MG63 (cell line): ENCODE data around the gene OGN. TPM values are rescaled to one million over a fixed set of nuclear protein-coding genes. Genes with fewer than 3 reads are reported as not detected.

Source experiments
- DNase-seq: peaks from one replicate; pipeline ENCODE4 v3.0.0-alpha.2; 2020
- H3K27me3 ChIP-seq: fragments of 250-450 bp; sonication (Bioruptor Pico); 2 replicates; pipeline ENCODE4 v1.5.1; 2020; ENCODE audit warnings: mild to moderate bottlenecking, moderate library complexity
- H3K36me3 ChIP-seq: fragments of 250-450 bp; sonication (Bioruptor Pico); 2 replicates; pipeline ENCODE4 v1.5.1; 2020; ENCODE audit warnings: mild to moderate bottlenecking, moderate library complexity
- H3K4me3 ChIP-seq: fragments of 250-450 bp; sonication (Bioruptor Pico); 2 replicates; pipeline ENCODE4 v1.5.1; 2020; ENCODE audit warnings: mild to moderate bottlenecking, moderate library complexity
- H3K9me3 ChIP-seq: fragments of 250-450 bp; sonication (Bioruptor Pico); 2 replicates; pipeline ENCODE4 v1.5.1; 2020; ENCODE audit warnings: mild to moderate bottlenecking, moderate library complexity
- total RNA-seq: library from RNA; depleted of rRNA; stranded (reverse); fragments of >200 nt; shearing (Covaris generic); gene quantifications from 2 replicates; pipeline ENCODE4 v1.2.3, GENCODE V29; 2014; ENCODE audit warnings: low replicate concordance

OGN gene
- total RNA-seq, 1 experiment from 2014 or later = 0.33 TPM

GRCh38 chr9:92378865-92379560 lies 25.4 kb downstream of the OGN start:
- H3K36me3 ChIP-seq = no peaks in the 10 kb centered on the region

GRCh38 chr9:92377876-92378275 lies 26.5 kb downstream of the OGN start:
- no peak for DNase-seq
- Histone ChIP-seq H3K9me3 (no peaks in the 10 kb centered on the region; the same call in 1 of the 2 replicates), H3K27me3 (no peaks in the 10 kb centered on the region), H3K4me3 (no peak overlapping the region), H3K36me3 (peaks cover 5% of the 10 kb centered on the region; the same call in 1 of the 2 replicates)

More at GRCh38 chr9:92378865-92379560, 25.4 kb downstream of the OGN start:
- no peak for DNase-seq
- no peaks in the 10 kb centered on the region for H3K27me3 ChIP-seq
- no peaks in the 10 kb centered on the region for H3K9me3 ChIP-seq
- H3K4me3 ChIP-seq = no peak overlapping the region

GRCh38 chr9:92373167-92373566 lies 31.2 kb downstream of the OGN start:
- Histone ChIP-seq H3K36me3 (peaks cover 5% of the 10 kb centered on the region; the same call in 1 of the 2 replicates), H3K4me3 (no peak overlapping the region), H3K9me3 (no peaks in the 10 kb centered on the region; the same call in 1 of the 2 replicates), H3K27me3 (no peaks in the 10 kb centered on the region)
- DNase-seq = no peak

GRCh38 chr9:92369075-92369474 lies 35.3 kb downstream of the OGN start:
- DNase-seq = no peak
- no peak overlapping the region for H3K4me3 ChIP-seq
- H3K36me3 ChIP-seq = peaks cover 10% of the 10 kb centered on the region
- no peaks in the 10 kb centered on the region; the same call in 1 of the 2 replicates for H3K9me3 ChIP-seq
- no peaks in the 10 kb centered on the region for H3K27me3 ChIP-seq

- Histone ChIP-seq H3K9me3 (no peaks in the 10 kb centered on the region; the same call in none of the 2 replicates), H3K36me3 (peaks cover 11% of the 10 kb centered on the region), H3K4me3 (no peak overlapping the region), H3K27me3 (no peaks in the 10 kb centered on the region)
- no peak for DNase-seq
Observed at GRCh38 chr9:92360083-92360482, 44.3 kb downstream of the OGN start.

GRCh38 chr9:92359394-92359995 lies 44.9 kb downstream of the OGN start:
- Histone ChIP-seq H3K36me3 (peaks cover 13% of the 10 kb centered on the region), H3K27me3 (no peaks in the 10 kb centered on the region), H3K4me3 (no peak overlapping the region), H3K9me3 (peaks cover under 1% of the 10 kb centered on the region)
- no peak for DNase-seq

GRCh38 chr9:92353051-92353450 lies 51.3 kb downstream of the OGN start:
- Histone ChIP-seq H3K36me3 (peaks cover 33% of the 10 kb centered on the region), H3K4me3 (no peak overlapping the region)

GRCh38 chr9:92350740-92351133 lies 53.6 kb downstream of the OGN start:
- H3K27me3 ChIP-seq = no peaks in the 10 kb centered on the region
- DNase-seq = no peak
- peaks cover 37% of the 10 kb centered on the region for H3K36me3 ChIP-seq
- H3K4me3 ChIP-seq = no peak overlapping the region
- H3K9me3 ChIP-seq = peaks cover 2% of the 10 kb centered on the region; the same call in 1 of the 2 replicates

More at GRCh38 chr9:92353051-92353450, 51.3 kb downstream of the OGN start:
- DNase-seq = no peak
- no peaks in the 10 kb centered on the region for H3K27me3 ChIP-seq
- H3K9me3 ChIP-seq = peaks cover 2% of the 10 kb centered on the region

- Histone ChIP-seq H3K9me3 (peaks cover 2% of the 10 kb centered on the region; the same call in 1 of the 2 replicates), H3K4me3 (no peak overlapping the region), H3K27me3 (no peaks in the 10 kb centered on the region), H3K36me3 (peaks cover 39% of the 10 kb centered on the region)
- no peak for DNase-seq
Observed at GRCh38 chr9:92349771-92350739, 54.3 kb downstream of the OGN start.

GRCh38 chr9:92345582-92345981 lies 58.8 kb downstream of the OGN start:
- peaks cover 19% of the 10 kb centered on the region for H3K36me3 ChIP-seq
- H3K27me3 ChIP-seq = no peaks in the 10 kb centered on the region
- H3K9me3 ChIP-seq = no peaks in the 10 kb centered on the region; the same call in 1 of the 2 replicates
- no peak overlapping the region for H3K4me3 ChIP-seq
- DNase-seq = no peak

- Histone ChIP-seq H3K4me3 (no peak overlapping the region), H3K36me3 (peaks cover 31% of the 10 kb centered on the region), H3K9me3 (no peaks in the 10 kb centered on the region), H3K27me3 (no peaks in the 10 kb centered on the region)
- no peak for DNase-seq
Observed at GRCh38 chr9:92342825-92343488, 61.4 kb downstream of the OGN start.

GRCh38 chr9:92341578-92341977 lies 62.8 kb downstream of the OGN start:
- no peak overlapping the region for H3K4me3 ChIP-seq
- no peak for DNase-seq
- no peaks in the 10 kb centered on the region for H3K27me3 ChIP-seq
- no peaks in the 10 kb centered on the region for H3K9me3 ChIP-seq
- peaks cover 37% of the 10 kb centered on the region for H3K36me3 ChIP-seq

GRCh38 chr9:92333282-92333634 lies 71.1 kb downstream of the OGN start:
- Histone ChIP-seq H3K27me3 (no peaks in the 10 kb centered on the region), H3K9me3 (no peaks in the 10 kb centered on the region), H3K36me3 (peaks cover 26% of the 10 kb centered on the region), H3K4me3 (no peak overlapping the region)
- DNase-seq = no peak
